Endodermal cell (in vitro differentiated cells): ENCODE data around the gene CDC25B. TPM values are rescaled to one million over a fixed set of nuclear protein-coding genes. Genes with fewer than 3 reads are reported as not detected.

ENCODE experiments used
- DNase-seq: peaks from one replicate; pipeline ENCODE4 v3.0.0-alpha.2; 2017
- H3K27ac ChIP-seq: 2 replicates; pipeline ENCODE4 v1.5.1; 2013; ENCODE audit warnings: mild to moderate bottlenecking, low read depth, low read length, moderate library complexity
- H3K27me3 ChIP-seq: 2 replicates; pipeline ENCODE4 v1.6.1; 2013; ENCODE audit warnings: mild to moderate bottlenecking, low read length, moderate library complexity; ENCODE audit not compliant: insufficient read depth, control insufficient read depth, poor library complexity, severe bottlenecking
- H3K36me3 ChIP-seq: 2 replicates; pipeline ENCODE4 v1.7.0; 2013; ENCODE audit warnings: mild to moderate bottlenecking, low read length, moderate library complexity; ENCODE audit not compliant: control insufficient read depth, insufficient read depth
- H3K4me1 ChIP-seq: one replicate; pipeline ENCODE4 v1.7.0; 2013; ENCODE audit warnings: low read length; ENCODE audit not compliant: control insufficient read depth, insufficient read depth
- H3K4me3 ChIP-seq: 2 replicates; pipeline ENCODE4 v1.5.1; 2013; ENCODE audit warnings: mild to moderate bottlenecking, low read length, moderate library complexity
- H3K9ac ChIP-seq: 2 replicates; pipeline ENCODE4 v1.6.1; 2013; ENCODE audit warnings: mild to moderate bottlenecking, low read length, moderate library complexity; ENCODE audit not compliant: poor library complexity, severe bottlenecking; ENCODE audit errors: extremely low read depth
- H3K9me3 ChIP-seq: 2 replicates; pipeline ENCODE4 v1.6.1; 2013; ENCODE audit warnings: mild to moderate bottlenecking, low read length, moderate library complexity; ENCODE audit not compliant: control insufficient read depth
- H3K27ac Mint-ChIP-seq: 2 replicates; pipeline ENCODE4 v1.8.0; 2020; ENCODE audit warnings: mixed read lengths
- H3K27me3 Mint-ChIP-seq: 2 replicates; pipeline ENCODE4 v1.8.0; 2021; ENCODE audit warnings: mild to moderate bottlenecking, mixed read lengths; ENCODE audit not compliant: insufficient read depth
- H3K36me3 Mint-ChIP-seq: 2 replicates; pipeline ENCODE4 v1.8.0; 2020; ENCODE audit warnings: low read depth, mixed read lengths
- H3K4me1 Mint-ChIP-seq: 2 replicates; pipeline ENCODE4 v1.8.0; 2020; ENCODE audit warnings: mixed read lengths
- H3K4me3 Mint-ChIP-seq: 2 replicates; pipeline ENCODE4 v1.8.0; 2020; ENCODE audit warnings: mild to moderate bottlenecking, moderate library complexity, mixed read lengths
- H3K9me3 Mint-ChIP-seq: 2 replicates; pipeline ENCODE4 v1.8.0; 2020; ENCODE audit warnings: mild to moderate bottlenecking, mixed read lengths
- WGBS, 2 experiments: methylation state at CpG; one replicate each; pipeline versions ENCODE4 v1.1.5 to v1.1.7; 2013; ENCODE audit warnings: missing lambda C conversion rate in 2 of 2, mixed read lengths in 1 of 2; ENCODE audit not compliant: insufficient coverage in 1 of 2, insufficient read length in 1 of 2; 5-methylcytosine and 5-hydroxymethylcytosine counted together
- total RNA-seq, 2 donors: library from RNA; stranded (reverse); fragmentation: NEBNext Ultra II Directional in 1 of 2; extraction: Animal tissue kit (Norgen Biotek cat#: 25700) in 1 of 2; gene quantifications; 2 replicates in 1 of 2; 3 replicates in 1 of 2; pipeline ENCODE4 v1.2.1, GENCODE V29; 2021
- TF ChIP-seq, protein P1 (sequence below): fragments of 200-600 bp; sonication (generic); conservative IDR thresholded peaks from 2 replicates; pipeline ENCODE4 v1.5.0; 2021; ENCODE audit warnings: antibody characterized with exemption, mild to moderate bottlenecking

The CDC25B gene
- total RNA-seq, 2 donors from 2014 or later: 25.7 to 33.6 TPM

DNA sequence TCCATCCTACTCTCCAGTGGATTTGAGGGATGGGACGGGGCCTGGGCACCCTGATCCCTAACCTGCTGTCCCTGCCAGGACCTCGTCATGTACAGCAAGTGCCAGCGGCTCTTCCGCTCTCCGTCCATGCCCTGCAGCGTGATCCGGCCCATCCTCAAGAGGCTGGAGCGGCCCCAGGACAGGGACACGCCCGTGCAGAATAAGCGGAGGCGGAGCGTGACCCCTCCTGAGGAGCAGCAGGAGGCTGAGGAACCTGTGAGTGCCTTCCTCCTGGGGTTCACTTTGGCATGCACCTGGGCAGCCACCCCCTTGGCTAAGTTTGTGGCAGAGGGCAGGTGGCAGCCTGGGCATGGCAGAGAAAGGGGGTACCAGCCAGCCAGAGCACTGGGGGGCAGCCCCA lies 5.7 kb downstream of the CDC25B start:
- Mint-ChIP-seq H3K4me3 (no peak overlapping the region), H3K36me3 (peaks cover 43% of the 10 kb centered on the region), H3K9me3 (no peaks in the 10 kb centered on the region), H3K27ac (no peak overlapping the region), H3K27me3 (no peaks in the 10 kb centered on the region), H3K4me1 (peaks cover 19% of the 10 kb centered on the region)
- peaks cover 12% of the 10 kb centered on the region for H3K4me1 ChIP-seq
- H3K9ac ChIP-seq: no peak overlapping the region
- no peak for DNase-seq
- peaks cover 35% of the 10 kb centered on the region for H3K36me3 ChIP-seq
- TF ChIP-seq, protein P1, sequence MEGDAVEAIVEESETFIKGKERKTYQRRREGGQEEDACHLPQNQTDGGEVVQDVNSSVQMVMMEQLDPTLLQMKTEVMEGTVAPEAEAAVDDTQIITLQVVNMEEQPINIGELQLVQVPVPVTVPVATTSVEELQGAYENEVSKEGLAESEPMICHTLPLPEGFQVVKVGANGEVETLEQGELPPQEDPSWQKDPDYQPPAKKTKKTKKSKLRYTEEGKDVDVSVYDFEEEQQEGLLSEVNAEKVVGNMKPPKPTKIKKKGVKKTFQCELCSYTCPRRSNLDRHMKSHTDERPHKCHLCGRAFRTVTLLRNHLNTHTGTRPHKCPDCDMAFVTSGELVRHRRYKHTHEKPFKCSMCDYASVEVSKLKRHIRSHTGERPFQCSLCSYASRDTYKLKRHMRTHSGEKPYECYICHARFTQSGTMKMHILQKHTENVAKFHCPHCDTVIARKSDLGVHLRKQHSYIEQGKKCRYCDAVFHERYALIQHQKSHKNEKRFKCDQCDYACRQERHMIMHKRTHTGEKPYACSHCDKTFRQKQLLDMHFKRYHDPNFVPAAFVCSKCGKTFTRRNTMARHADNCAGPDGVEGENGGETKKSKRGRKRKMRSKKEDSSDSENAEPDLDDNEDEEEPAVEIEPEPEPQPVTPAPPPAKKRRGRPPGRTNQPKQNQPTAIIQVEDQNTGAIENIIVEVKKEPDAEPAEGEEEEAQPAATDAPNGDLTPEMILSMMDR: no peak
- no peak overlapping the region for H3K4me3 ChIP-seq
- WGBS, 2 experiments: 94 to 96% methylated on average over 13 of the region's 13 CpGs
- H3K9me3 ChIP-seq: no peaks in the 10 kb centered on the region
- no peaks in the 10 kb centered on the region for H3K27me3 ChIP-seq
- H3K27ac ChIP-seq: no peak overlapping the region

DNA sequence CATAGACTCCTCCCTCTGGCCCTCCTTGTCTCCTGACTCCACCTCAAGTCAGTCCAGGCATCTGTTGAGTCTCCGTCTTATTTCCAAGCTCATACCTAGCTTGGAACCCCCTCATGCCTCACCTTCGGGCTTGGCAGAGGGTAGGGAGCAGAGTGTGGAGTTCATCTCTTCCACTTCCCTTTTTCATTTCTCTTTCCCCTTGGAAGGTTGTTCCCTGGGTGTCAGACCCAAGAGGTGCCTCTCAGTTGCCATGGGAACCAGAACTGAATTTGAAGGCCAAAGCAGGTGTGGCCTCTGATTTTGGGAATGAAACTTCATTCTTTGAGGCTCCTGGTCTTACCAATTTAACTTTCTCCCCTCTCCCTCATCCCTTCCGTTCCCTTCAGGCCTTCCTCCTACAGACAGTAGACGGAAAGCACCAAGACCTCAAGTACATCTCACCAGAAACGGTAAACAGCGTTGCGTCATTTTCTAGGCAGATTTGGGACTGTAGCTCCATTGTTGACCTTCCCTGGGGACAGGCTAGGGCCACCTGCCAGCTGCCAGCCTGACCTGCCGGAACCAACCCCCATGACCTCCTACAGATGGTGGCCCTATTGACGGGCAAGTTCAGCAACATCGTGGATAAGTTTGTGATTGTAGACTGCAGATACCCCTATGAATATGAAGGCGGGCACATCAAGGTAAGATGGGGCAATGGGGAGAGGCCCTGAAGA lies 6.6 kb downstream of the CDC25B start:
- H3K9me3 Mint-ChIP-seq: no peaks in the 10 kb centered on the region
- H3K27ac ChIP-seq: no peak overlapping the region
- 94 to 100% methylated on average over 5 to 11 of the region's 11 CpGs for WGBS, 2 experiments
- no peak overlapping the region for H3K27ac Mint-ChIP-seq
- TF ChIP-seq, protein P1: no peak
- H3K4me3 ChIP-seq: no peak overlapping the region
- no peak overlapping the region for H3K9ac ChIP-seq
- DNase-seq: no peak
- H3K36me3 ChIP-seq: peaks cover 35% of the 10 kb centered on the region
- no peaks in the 10 kb centered on the region for H3K9me3 ChIP-seq
- H3K4me1 Mint-ChIP-seq: peaks cover 20% of the 10 kb centered on the region
- no peaks in the 10 kb centered on the region for H3K27me3 ChIP-seq
- no peaks in the 10 kb centered on the region for H3K27me3 Mint-ChIP-seq
- peaks cover 15% of the 10 kb centered on the region for H3K4me1 ChIP-seq
- H3K4me3 Mint-ChIP-seq: no peak overlapping the region
- peaks cover 43% of the 10 kb centered on the region for H3K36me3 Mint-ChIP-seq

DNA sequence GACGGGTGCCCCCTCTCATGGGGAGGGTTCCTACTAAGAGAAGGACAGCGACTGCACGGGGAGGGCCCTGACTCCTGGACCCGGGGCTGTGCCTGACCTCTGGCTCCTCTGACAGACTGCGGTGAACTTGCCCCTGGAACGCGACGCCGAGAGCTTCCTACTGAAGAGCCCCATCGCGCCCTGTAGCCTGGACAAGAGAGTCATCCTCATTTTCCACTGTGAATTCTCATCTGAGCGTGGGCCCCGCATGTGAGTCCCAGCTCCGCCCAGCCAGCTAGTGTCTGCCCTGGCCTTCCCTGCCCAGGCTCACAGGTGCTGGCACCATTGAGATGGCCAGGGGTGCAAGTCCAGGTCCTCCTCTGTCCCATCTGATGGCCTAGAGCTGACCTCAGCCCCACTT lies 7.2 kb downstream of the CDC25B start:
- no peak for DNase-seq
- Histone ChIP-seq H3K4me3 (no peak overlapping the region), H3K4me1 (peaks cover 15% of the 10 kb centered on the region), H3K27me3 (no peaks in the 10 kb centered on the region), H3K36me3 (peaks cover 35% of the 10 kb centered on the region), H3K9me3 (no peaks in the 10 kb centered on the region), H3K27ac (no peak overlapping the region), H3K9ac (no peak overlapping the region)
- TF ChIP-seq, protein P1: no peak
- Mint-ChIP-seq H3K27me3 (no peaks in the 10 kb centered on the region), H3K27ac (no peak overlapping the region), H3K4me1 (peaks cover 25% of the 10 kb centered on the region), H3K9me3 (peaks cover 1% of the 10 kb centered on the region), H3K4me3 (no peak overlapping the region), H3K36me3 (peaks cover 43% of the 10 kb centered on the region)
- 91 to 93% methylated on average over 14 of the region's 14 CpGs for WGBS, 2 experiments
